Epithelial cell of prostate (primary cell): Measurements from ENCODE around the gene RWDD1.

Experiments
- DNase-seq: peaks from one replicate; pipeline ENCODE4 v3.0.0-alpha.2; 2011; ENCODE audit warnings: low read depth, low spot score
- H3K27ac ChIP-seq: fragments of 450-650 bp; 2 replicates; pipeline ENCODE4 v1.5.1; 2017; ENCODE audit warnings: mild to moderate bottlenecking

The RWDD1 gene

DNA sequence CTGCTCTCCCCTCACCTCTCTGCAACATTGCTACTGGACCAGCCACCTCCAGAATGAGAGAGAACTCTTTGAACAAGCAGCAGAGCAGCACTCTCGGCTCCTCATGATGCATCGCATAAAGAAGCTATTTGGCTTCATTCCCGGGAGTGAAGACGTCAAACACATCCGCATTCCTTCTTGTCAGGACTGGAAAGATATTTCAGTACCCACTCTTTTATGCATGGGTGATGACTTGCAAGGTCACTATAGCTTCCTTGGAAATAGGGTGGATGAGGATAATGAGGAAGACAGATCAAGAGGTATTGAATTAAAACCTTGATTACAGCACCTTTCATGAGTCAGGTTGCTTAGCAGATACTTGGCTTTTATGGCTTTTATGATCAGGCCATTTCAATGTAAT, 13.4 kb upstream of the RWDD1 start:
- peak overlapping the region; percentile 58 for H3K27ac ChIP-seq
- peak; percentile 92 for DNase-seq

DNA sequence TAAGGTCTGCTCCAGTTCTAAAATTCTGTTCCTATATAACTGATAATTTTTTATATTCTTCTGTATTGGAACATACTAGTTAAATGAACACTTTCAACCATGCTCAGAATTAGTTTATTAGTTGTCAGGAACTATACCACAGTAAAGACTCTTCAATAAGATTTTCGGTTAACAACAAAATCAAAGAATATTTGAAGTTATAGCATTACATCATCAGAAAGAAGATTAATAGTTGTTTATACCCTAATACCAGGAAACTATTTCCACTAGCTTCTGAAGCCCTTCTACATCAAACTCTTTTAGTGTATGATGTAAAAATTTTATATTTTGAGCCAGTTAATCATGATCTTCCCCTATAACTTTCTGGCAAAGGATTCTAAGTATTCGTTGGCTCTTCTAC, 11.2 kb upstream of the RWDD1 start:
- no peak for DNase-seq
- H3K27ac ChIP-seq: no peak overlapping the region

DNA sequence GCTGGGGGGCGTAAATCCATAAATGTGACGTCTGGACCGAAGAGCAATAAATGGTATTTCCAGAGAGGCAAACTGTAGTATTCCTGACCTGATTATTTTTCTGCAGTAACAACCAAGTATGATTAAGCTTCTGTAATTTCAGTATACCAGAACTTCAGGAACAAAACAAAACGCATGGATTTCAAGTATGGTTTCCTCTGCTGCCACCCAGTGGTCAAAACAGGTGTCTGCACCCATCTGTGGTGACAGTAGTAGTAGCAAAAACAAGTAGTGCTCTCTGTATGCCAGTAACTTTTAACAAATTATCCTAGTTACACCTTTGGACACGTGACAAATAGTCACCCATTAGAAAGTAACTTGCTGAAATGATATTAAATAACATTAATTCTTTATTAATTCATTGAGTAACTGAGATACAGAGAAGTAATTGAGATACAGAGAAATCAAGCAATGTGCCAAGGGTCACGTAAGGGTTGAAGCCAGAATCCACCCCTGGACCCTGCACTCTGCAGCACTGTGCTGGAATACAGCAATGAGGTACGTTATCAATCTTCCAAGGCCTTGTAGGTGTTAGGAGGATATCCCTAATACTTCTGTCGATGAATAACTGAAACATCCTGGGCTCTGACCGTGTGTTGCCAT, 9.8 kb upstream of the RWDD1 start:
- H3K27ac ChIP-seq: no peak overlapping the region
- peak; percentile 10 for DNase-seq

DNA sequence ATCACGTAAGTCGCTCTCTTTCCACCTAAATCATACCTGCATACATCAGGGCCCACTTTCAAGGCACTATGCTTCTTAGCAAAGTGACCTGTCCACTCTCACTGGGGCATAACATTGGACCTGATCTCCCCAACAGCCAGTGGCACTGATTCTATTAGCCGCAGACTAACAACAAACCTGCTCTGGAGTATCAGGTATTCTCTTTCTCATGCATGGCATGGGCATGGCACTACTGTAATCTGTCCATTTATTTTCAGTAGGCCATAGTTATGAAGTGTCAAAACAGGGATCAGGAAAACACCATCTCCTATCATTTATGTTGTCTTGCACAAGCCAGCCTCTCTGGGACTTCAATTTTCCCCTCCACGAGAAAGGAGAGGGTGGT, 9.3 kb upstream of the RWDD1 start:
- H3K27ac ChIP-seq: no peak overlapping the region
- no peak for DNase-seq

DNA sequence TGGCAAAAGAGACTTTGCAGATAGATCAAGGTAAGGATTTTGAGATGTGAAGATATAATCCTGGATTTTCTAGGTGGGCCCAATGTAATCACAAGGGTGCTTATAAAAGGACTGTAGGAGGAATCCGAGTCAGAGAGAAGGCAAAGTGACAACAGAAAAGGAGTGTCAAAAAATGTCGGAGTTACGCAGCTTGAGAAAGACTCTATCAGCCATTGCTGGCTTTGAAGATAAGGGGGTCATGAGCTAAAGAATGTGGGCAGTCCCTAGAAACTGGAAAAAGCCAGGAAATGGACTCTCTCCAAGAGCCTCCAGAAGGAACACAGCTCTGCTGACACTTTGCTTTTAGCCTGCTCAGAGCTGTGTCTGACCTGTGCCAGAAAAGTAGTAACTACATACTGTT, 8.7 kb upstream of the RWDD1 start:
- H3K27ac ChIP-seq: no peak overlapping the region
- no peak for DNase-seq

DNA sequence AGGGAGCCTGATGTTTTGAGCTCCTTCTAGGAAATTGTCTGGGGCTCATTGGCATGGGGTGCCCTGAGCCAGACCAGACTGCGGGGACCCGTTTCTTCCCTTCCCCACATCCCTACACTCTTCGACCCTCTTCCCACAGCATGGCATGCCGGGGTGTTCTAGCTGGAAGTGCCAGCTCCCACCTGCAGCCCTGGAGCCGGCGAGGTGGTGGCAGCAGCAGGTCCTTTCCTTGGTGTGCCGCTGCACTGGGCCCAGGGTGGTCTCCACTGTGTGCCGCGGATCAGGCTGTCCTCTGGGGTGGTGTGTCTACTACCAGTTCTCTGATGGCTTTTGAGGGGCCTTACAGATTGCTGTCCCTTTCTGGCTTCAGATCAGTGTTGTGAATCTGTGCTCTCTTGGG, 7.5 kb upstream of the RWDD1 start:
- no peak for DNase-seq
- no peak overlapping the region for H3K27ac ChIP-seq

DNA sequence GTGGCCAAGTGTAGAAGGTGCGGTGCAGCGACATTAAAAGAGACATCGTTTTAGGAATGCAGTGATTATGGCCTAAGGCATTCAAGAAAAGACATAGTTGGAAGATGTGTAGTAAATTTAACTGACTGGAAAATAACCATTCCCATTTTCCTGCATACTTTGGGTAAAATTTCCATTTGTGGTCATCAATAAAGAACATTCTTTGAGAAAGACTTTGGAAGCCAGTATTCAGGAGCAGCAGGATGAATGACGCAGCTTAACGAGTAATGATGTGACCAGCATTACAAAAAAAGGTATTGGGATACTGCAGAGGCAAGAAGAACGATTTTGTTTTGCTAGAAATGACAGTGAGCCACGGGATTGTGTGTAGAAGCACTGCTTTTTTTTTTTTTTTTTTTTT, 7.0 kb upstream of the RWDD1 start:
- no peak overlapping the region for H3K27ac ChIP-seq
- no peak for DNase-seq

DNA sequence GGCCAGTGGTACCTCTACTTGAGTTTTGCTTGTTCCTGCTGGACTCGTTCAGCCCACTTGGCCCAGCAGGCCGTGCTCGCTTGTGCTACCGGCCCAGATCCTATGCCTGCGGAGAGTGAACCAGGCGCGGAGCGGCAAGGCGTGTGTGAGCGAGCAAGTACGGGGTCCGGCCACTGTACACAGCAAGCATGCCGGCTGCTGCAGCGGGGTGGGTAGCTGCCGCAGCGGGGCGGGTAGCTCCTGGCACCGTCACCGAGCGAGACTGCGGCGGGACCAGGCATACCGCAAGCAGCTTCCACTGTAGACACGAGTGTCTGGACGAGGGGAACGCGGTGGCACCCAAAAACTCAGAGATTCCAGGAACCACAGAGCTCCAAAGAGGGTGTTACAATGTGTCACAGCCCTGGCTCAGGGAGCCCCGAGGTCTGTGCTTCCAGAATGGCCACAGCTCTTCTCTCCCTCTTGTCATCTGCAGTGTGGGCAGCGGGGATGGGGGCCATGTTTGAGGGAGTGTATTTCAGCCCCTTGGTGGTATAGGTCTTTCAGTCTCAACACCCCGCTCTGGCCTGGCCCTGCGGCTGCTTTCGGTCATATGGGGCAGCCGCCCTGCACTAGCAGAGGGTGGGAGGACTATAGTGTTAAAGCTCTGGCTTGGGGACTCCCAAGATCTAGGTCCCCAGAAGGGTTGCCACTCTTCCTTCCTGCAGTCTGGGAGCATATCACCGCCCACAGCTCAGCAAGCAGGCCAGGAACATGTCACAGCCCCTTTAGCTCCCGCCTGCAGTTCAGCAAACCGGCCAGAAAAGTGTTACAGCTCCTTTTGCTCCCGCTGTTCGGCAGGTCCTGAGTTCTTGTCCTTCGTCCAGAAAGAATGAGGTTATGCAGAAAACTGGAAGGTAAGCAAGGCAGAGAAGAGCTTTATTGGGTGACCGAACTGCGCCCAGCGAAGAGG, 6.1 kb upstream of the RWDD1 start:
- no peak overlapping the region for H3K27ac ChIP-seq
- no peak for DNase-seq

DNA sequence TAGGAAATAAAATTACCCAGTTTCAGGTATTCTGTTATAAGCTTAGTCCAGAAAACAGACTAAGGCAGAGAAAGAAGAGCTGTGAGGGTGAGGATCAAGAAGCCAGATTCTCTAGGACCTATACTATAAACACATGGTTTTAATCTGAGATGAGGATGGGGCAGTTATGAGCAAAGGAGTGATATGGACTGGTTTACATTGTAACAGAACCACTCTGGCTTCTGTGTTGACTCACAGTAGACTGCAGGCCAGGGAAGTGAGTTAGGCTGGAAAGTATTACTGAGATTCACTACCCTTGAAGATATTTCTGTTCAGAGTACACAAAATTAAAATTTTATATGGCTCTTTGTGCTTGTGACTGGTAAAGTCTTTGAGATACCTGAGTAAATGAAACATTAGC, 3.2 kb upstream of the RWDD1 start:
- no peak for DNase-seq
- H3K27ac ChIP-seq: peak overlapping the region; percentile 18

DNA sequence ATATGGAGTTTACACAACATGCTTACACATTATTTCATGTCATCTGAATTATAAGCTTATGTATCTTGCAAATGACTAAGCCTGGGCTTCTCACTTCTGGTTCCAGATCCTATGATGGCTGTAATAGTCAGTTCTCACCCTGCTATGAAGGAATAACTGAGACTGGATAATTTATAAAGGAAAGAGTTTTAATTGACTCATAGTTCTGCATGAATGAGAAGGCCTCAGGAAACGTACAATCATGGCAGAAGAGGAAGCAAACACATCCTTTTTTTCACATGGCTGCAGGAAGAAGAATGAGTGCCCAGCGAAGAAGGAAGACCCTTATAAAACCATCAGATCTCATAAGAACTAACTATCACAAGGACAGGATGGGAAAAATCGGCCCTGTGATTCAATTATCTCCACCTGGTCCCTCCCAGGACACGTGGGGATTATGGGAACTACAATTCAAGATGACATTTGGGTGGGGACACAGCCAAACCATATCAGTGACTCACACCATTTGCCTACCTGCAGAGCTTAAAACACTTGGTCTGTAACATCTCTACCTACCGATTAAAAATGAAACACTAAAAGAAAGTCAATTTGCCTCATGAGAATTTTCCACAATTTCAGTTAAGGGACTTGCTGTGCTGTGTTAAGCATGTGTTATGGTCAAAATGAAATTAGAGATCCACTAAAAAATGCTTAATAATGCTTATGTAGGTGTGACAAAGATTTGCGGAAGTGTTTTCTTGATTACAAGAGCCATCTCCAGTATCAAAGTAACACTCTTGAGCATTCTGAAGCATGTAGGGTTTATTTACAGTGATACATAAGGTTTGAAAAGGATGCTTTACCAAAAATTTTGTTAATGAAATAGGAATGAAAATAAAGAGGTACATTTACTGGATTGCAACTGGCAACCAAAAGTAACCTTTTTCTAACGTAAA, 2.2 kb upstream of the RWDD1 start:
- no peak for DNase-seq
- peak overlapping the region; percentile 18 for H3K27ac ChIP-seq

DNA sequence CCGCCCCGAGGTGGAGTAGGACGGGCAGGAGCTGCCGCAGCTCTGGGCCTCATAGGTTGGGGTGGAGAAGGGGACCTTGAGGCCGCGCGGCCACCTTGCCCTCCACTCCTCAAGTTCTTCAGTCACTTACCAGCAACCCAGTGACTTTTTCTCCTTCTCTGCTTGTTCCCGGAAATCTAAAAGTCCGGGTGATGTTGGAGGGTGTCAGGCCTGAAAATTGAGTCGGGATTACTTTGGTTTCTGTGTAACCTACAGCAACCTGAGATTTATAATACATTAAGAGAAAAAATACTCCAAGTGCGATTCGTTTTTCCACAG, 338 bp downstream of the RWDD1 start:
- H3K27ac ChIP-seq: peak overlapping the region; percentile 85
- no peak for DNase-seq

DNA sequence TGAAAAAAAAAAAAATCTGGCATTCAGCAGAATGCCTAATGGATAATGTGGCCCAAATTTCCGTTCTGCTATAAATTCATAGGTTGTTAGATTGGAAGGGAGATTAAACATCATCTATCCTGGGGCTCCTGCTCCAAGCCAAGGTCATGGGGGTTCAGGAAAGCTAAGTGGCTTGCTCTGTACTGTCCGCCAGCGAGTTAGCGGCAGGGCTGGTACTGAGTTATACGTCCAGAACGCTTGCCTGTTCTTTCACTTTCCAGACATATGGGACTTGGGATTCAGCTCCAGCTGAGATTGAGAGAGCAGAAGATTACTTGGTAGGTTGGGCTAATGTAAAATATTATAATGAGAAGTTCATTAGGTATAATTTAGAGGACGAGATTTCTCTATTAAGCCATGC, 858 bp downstream of the RWDD1 start:
- no peak for DNase-seq
- peak overlapping the region; percentile 85 for H3K27ac ChIP-seq

DNA sequence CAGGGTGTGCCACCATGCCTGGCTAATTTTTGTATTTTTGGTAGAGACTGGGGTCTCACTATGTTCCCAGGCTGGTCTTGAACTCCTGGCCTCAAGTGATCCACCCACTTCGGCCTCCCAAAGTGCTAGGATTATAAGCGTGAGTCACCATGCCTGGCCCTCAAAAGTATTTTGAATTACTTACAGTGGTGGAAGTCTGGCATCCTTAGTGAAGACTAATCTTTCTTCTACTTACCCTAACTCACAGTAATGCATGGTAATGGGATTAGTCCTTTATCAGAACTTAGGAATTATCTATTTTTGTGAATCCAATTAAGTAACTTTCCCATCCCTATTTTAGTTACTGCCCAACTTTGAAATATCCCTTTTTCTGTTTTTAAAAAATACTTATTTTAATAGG, 3.9 kb downstream of the RWDD1 start:
- no peak overlapping the region for H3K27ac ChIP-seq
- DNase-seq: no peak

DNA sequence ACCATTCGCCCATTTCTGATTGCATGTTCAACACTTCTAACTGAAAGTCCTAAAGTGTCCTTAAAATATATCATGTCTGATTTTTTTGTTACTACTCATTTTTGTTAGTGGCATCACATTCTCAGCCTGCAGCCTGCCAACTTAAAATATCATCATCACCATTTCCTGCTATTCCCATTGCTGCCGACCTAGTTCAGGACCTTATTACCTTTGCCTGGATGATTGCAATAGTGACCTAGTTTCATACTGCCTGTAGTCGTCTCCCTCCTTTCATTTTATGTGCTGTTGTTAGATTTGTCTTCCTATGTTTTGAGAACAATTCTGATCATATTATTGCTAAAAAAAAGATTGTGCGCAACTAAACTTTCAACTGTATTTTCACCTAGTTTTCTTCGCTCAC, 6.2 kb downstream of the RWDD1 start:
- H3K27ac ChIP-seq: no peak overlapping the region
- no peak for DNase-seq

DNA sequence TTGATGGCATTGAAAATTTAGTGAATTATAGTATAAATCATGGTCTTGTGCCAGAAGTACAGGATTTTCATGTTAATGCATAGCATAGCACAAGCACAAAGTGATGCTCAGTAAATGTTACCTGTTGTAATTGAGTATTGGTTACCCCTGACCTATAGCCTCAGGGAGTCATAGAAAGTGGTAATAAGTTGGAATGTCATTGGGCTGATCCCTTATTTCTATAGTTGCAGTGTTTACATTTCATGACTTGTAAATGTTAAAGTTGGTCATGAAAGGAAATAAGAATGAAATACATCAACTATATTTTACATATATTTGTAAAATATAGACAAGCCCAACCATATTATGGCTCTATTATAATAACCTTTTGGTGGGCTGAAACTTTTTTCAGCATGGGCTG, 7.0 kb downstream of the RWDD1 start:
- H3K27ac ChIP-seq: no peak overlapping the region
- DNase-seq: no peak

DNA sequence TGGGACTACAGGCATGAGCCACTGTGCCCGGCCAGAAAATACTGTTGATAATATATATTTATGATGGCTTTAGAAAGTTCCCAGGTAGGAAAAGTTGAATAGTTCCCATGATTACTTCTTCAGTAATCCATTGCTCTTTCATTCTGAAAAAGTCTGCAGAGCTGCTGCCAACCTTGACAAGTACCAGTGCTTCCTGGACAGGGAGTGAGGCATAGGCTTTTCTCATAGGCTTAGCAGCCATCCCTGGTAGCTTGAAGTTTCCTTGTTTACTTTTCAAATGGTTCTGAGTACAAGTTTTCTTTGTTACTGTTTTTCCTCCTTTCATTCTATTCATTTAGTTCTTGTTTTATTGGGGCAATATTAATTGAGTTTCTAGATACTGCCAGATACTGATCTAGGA, 7.8 kb downstream of the RWDD1 start:
- H3K27ac ChIP-seq: no peak overlapping the region
- DNase-seq: no peak

DNA sequence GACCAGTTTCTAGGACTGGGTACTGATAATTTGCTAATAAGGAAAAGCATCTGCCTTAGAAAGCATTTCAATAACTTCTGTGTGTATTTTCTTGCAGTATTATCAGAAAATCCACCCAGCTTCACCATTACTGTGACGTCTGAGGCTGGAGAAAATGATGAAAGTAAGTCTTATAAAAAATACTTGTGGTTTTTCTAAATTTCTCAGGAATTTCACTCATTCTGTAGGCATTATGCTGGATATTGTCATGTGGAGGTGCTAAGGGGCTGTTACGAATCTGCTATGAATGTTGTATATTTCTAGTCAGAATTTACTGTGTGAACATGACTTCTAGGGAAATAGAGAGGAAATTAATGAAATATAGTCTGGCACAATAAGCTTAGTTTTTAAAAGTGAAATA, 8.9 kb downstream of the RWDD1 start:
- no peak overlapping the region for H3K27ac ChIP-seq
- DNase-seq: no peak

DNA sequence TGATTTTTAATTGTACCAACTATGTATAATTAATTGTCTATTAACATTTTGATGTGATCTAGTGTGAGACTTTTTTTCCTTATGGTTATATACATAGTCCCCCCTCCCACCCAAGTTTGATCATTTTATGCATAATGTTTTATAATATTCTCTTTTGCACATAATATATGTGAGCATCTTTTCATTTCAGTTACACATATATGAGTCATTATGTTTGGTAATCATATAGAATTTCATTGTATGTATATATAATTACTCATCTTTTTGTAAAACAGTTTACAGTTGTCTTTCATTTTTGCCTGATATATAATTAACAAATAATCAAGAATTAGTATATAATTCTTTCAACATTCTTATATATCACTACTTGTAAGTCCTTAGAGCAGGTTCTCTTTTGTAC, 15.0 kb downstream of the RWDD1 start:
- DNase-seq: no peak
- no peak overlapping the region for H3K27ac ChIP-seq

DNA sequence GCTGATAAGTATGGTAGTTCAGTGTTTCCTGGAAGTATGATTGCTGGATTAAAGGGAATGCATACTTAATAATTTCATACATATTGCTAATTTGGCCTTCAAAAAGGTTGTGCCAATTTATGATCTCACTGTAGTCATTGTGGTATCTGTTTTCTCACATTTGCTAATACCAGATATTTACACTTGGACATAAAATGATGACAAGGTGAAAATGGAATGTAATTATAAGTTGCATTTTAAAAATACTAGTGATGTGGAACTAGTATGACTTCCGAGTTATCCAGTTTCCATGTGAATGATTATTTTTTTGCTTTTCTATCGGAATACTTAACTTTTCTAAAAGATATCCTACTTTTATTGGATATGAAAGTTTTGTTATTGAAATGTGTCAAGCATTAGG, 15.4 kb downstream of the RWDD1 start:
- H3K27ac ChIP-seq: no peak overlapping the region
- no peak for DNase-seq

DNA sequence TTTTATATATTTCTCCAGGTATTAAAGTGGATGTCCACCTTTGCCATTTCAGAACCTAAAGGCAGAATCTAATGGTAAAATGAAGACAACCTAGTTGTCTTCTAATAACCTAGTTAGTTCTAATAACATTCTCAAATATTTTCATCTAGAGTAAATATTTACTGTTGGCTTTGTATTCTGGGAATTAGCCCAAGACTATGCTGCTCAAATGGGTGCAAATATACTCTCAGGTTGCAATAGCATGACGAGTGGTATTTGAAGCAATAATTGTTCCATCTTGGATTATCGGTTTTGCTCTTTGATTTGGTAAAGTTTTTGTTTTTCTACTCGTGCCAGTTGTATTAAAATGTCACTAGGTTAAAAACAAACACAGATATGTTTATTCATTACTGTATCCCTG, 23.9 kb downstream of the RWDD1 start:
- no peak overlapping the region for H3K27ac ChIP-seq
- DNase-seq: no peak

DNA sequence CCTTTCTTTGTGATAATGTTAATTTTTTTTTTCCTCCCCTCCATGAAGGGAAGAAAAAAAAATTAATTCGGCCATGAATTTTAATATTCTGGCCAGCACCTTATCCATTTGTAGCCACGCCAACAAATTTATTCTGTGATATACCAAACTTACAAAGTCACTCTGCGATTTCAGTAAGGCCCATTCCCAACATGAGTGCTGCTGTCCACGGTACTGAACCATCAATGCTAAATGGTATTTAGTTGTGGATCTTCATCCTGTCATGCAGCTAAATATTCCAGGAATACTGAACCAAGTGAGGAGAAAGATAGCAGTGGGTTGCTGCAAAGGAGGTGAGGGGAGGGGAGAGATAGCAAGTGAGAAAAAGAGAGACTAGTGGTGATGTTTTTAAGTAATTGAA, 25.5 kb downstream of the RWDD1 start:
- no peak for DNase-seq

More for the DNA sequence above, 25.5 kb downstream of the RWDD1 start:
- no peak overlapping the region for H3K27ac ChIP-seq
